HCT116 (cell line): ENCODE measurements around the gene GPC1. TPM values are rescaled to one million over a fixed set of nuclear protein-coding genes. Genes with fewer than 3 reads are reported as not detected.

Experiments used
- ATAC-seq: fragments of 200-7000 bp; cut with Tn5 transposase; 2 replicates; pipeline ENCODE4 v1.9.1; 2020; ENCODE audit warnings: mild to moderate bottlenecking, moderate library complexity
- BruUV-seq: library from RNA; stranded (reverse); fragments of 400-500 nt; replicated peaks from 2 replicates; lab custom pipeline; 2021; lab: Mats Ljungman, UMichigan
- CTCF ChIA-PET: fragments of 300-600 bp; sonication (Branson Sonifier 250); formaldehyde crosslinking; loops from one replicate; lab custom pipeline; 2021; ENCODE audit warnings: antibody characterized with exemption; lab: Charles Lee
- POLR2A ChIA-PET: fragments of 300-600, 350-600 bp; sonication (Branson Sonifier 250); formaldehyde crosslinking; loops from one replicate; lab custom pipeline; 2021; ENCODE audit warnings: antibody characterized with exemption; lab: Charles Lee
- RAD21 ChIA-PET, 2 experiments: fragments of 300-600 bp; sonication (Branson Sonifier 250); formaldehyde crosslinking; loops; one replicate each; lab custom pipeline; 2023; ENCODE audit warnings: low total read pairs in 2 of 2; ENCODE audit not compliant: uncharacterized antibody in 2 of 2, unreplicated experiment in 2 of 2, low non-redundant PET in 1 of 2; lab: Charles Lee
- DNase-seq: peaks from one replicate; pipeline ENCODE4 v3.0.0-alpha.2; 2010; ENCODE audit warnings: low read depth, low spot score
- H2AFZ ChIP-seq: fragments of 200-600 bp; shearing (Covaris generic), sonication (generic); 2 replicates; pipeline ENCODE4 v1.6.1; 2017; ENCODE audit warnings: low read depth, mixed run types, mixed read lengths, antibody characterized with exemption, low read length; ENCODE audit not compliant: poor library complexity, severe bottlenecking
- H3K27ac ChIP-seq: 2 replicates; pipeline ENCODE4 v1.5.1; 2012; ENCODE audit warnings: low read depth, low read length
- H3K27me3 ChIP-seq: fragments of 200-600 bp; sonication (generic); 2 replicates; pipeline ENCODE4 v1.6.1; 2016; ENCODE audit warnings: mixed run types, low read length, mixed read lengths; ENCODE audit not compliant: insufficient read depth
- H3K36me3 ChIP-seq, 2 experiments: fragments of 200-500 bp in 1 of 2; fragments of 200-600 bp in 1 of 2; sonication (Bioruptor generic) in 1 of 2; sonication (generic) in 1 of 2; 2 replicates each; pipeline versions ENCODE4 v1.5.1 to v1.6.1; 2014 to 2016; ENCODE audit warnings: low read length in 2 of 2, inconsistent platforms in 1 of 2, mixed read lengths in 1 of 2, mixed run types in 1 of 2; ENCODE audit not compliant: insufficient read depth in 2 of 2, control insufficient read depth in 1 of 2
- H3K4me1 ChIP-seq, 2 experiments: fragments of 200-600 bp in 1 of 2; sonication (generic) in 1 of 2; 2 replicates each; pipeline versions ENCODE4 v1.5.1 to v1.6.1; 2012 to 2017; ENCODE audit warnings: low read length in 2 of 2, inconsistent platforms in 1 of 2, mild to moderate bottlenecking in 1 of 2, mixed read lengths in 1 of 2, mixed run types in 1 of 2, moderate library complexity in 1 of 2; ENCODE audit not compliant: insufficient read depth in 2 of 2, control insufficient read depth in 1 of 2
- H3K4me2 ChIP-seq: fragments of 200-600 bp; sonication (generic); 2 replicates; pipeline ENCODE4 v1.6.1; 2017; ENCODE audit warnings: mixed run types, low read length, mixed read lengths
- H3K4me3 ChIP-seq, 2 experiments: fragments of 200-600 bp in 1 of 2; sonication (generic) in 1 of 2; replicated peaks in 1 of 2; 2 replicates each; pipeline ENCODE4 v1.5.1; 2011 to 2016; ENCODE audit warnings: low read length in 2 of 2, control low read depth in 1 of 2, low read depth in 1 of 2, mild to moderate bottlenecking in 1 of 2, mixed read lengths in 1 of 2, mixed run types in 1 of 2
- H3K79me2 ChIP-seq: fragments of 200-600 bp; sonication (generic); 2 replicates; pipeline ENCODE4 v1.6.1; 2017; ENCODE audit warnings: mild to moderate bottlenecking, mixed run types, low read length, moderate library complexity, mixed read lengths; ENCODE audit not compliant: insufficient read depth
- H3K9ac ChIP-seq: fragments of 200-600 bp; sonication (generic); 2 replicates; pipeline ENCODE4 v1.6.1; 2016; ENCODE audit warnings: low read length, mixed read lengths
- H3K9me2 ChIP-seq: fragments of 200-600 bp; sonication (generic), shearing (Covaris generic); 2 replicates; pipeline ENCODE4 v1.6.1; 2017; ENCODE audit warnings: mixed run types, mild to moderate bottlenecking, moderate library complexity; ENCODE audit not compliant: insufficient read depth
- H3K9me3 ChIP-seq, 2 experiments: fragments of 200-500 bp in 1 of 2; fragments of 200-600 bp in 1 of 2; sonication (Bioruptor generic) in 1 of 2; sonication (generic) in 1 of 2; 2 replicates each; pipeline ENCODE4 v1.6.1; 2014 to 2017; ENCODE audit warnings: low read length in 2 of 2, mixed read lengths in 2 of 2, inconsistent platforms in 1 of 2, low read depth in 1 of 2, mild to moderate bottlenecking in 1 of 2, mixed run types in 1 of 2, moderate library complexity in 1 of 2; ENCODE audit not compliant: control insufficient read depth in 1 of 2, insufficient read depth in 1 of 2
- H4K20me1 ChIP-seq: fragments of 200-600 bp; sonication (generic), shearing (Covaris generic); 2 replicates; pipeline ENCODE4 v1.6.1; 2017; ENCODE audit warnings: mixed run types, mild to moderate bottlenecking, moderate library complexity; ENCODE audit not compliant: insufficient read depth
- ATF3 ChIP-seq: IDR thresholded peaks from 2 replicates; pipeline ENCODE4 v1.6.1; 2012
- CBX3 ChIP-seq: IDR thresholded peaks from 2 replicates; pipeline ENCODE4 v1.6.1; 2012; ENCODE audit warnings: low read depth
- CTCF ChIP-seq, 3 experiments: fragments of 200-600 bp in 1 of 3; sonication (generic) in 1 of 3; IDR thresholded peaks in 2 of 3; conservative IDR thresholded peaks in 1 of 3; 2 replicates each; pipeline ENCODE4 v1.5.1; 2012 to 2017; ENCODE audit warnings: low read depth in 2 of 3, low read length in 2 of 3, antibody characterized with exemption in 1 of 3, borderline replicate concordance in 1 of 3, control low read depth in 1 of 3, mild to moderate bottlenecking in 1 of 3, mixed read lengths in 1 of 3, mixed run types in 1 of 3, moderate library complexity in 1 of 3; ENCODE audit not compliant: insufficient read depth in 1 of 3
- EGR1 ChIP-seq: IDR thresholded peaks from 2 replicates; pipeline ENCODE4 v1.6.1; 2012; ENCODE audit warnings: low read depth
- EZH2 ChIP-seq: fragments of 200-600 bp; sonication (generic); IDR thresholded peaks from 2 replicates; pipeline ENCODE4 v1.6.1; 2017; ENCODE audit warnings: antibody characterized with exemption, mixed run types
- EZH2phosphoT487 ChIP-seq: fragments of 200-600 bp; IDR thresholded peaks from 2 replicates; pipeline ENCODE4 v1.6.1; 2018; ENCODE audit warnings: antibody characterized with exemption, borderline replicate concordance
- FOSL1 ChIP-seq: IDR thresholded peaks from 2 replicates; pipeline ENCODE4 v1.6.1; 2012; ENCODE audit warnings: low read depth
- JUND ChIP-seq: IDR thresholded peaks from 2 replicates; pipeline ENCODE4 v1.6.1; 2012
- POLR2A ChIP-seq: IDR thresholded peaks from 2 replicates; pipeline ENCODE4 v1.7.0; 2011; ENCODE audit warnings: borderline replicate concordance; ENCODE audit not compliant: insufficient read depth, insufficient read length; ENCODE audit errors: extremely low read depth
- POLR2AphosphoS5 ChIP-seq: IDR thresholded peaks from 2 replicates; pipeline ENCODE4 v1.6.1; 2011; ENCODE audit warnings: mild to moderate bottlenecking, low read depth, low read length, moderate library complexity
- SP1 ChIP-seq: IDR thresholded peaks from 2 replicates; pipeline ENCODE4 v1.6.1; 2012; ENCODE audit warnings: low read depth
- SRF ChIP-seq: IDR thresholded peaks from 2 replicates; pipeline ENCODE4 v1.6.1; 2012; ENCODE audit warnings: low read depth
- ZFX ChIP-seq: fragments of 450-650 bp; IDR thresholded peaks from 2 replicates; pipeline ENCODE4 v1.6.1; 2017
- intact Hi-C: fragments of 100-400 bp; cut with micrococcal nuclease; formaldehyde crosslinking; loops from 2 replicates; pipeline ENCODE4 v1.10.0; 2022
- total RNA-seq: library from RNA; stranded (reverse); gene quantifications from one replicate; pipeline ENCODE4 v1.2.1, GENCODE V29; 2021; ENCODE audit not compliant: unreplicated experiment

GPC1 gene
- total RNA-seq, 1 experiment from 2014 or later = 79.1 TPM

DNA sequence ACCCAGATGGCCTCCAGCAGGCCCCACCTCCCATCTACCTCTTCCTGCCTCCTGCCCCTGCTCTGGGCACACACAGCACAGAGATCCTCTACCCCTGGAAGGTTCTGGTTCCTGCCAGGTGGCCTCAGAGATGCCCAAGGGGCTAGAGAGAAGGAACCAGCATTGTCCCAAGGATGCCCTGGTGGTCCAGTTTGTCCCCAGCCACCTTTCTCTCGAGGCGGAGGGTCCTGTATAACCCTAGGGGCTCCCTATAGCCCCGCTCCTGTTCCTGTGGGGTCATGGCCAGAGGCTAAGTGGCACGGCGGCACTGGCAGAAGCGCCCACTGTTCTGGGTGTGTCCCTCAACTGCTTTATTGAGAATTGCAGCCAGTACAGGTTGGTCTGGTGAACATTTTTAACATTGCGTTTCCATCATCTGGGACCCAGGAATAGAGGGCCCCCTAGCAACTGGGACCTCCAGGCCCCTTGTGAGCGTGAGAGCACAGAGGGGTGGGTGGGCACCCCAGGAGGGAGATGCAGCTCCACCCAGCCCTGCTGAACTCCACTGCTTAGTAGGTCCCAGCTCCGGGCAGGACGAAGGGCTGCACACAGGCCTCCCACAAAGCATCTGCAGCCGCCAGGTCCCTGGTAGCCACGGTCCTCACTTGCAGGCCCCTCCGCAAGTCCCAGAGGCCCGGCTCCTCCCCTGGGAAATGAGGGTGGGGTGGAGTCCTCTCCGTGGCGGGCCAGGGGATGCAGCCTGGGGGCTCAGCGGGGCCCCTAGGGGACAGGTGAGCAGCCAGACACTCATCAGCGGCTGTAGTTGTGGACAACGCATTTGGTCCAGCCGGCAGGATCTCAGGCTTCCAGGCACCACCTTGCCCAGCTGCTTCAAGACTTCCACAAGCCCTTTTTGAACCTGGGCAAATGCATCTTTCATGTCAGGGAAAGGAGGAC lies 33.1 kb downstream of the GPC1 start:
- no peaks in the 10 kb centered on the region for H4K20me1 ChIP-seq
- no TSS peak for BruUV-seq
- no peak overlapping the region for H3K4me2 ChIP-seq
- no peak overlapping the region for H2AFZ ChIP-seq
- CTCF ChIA-PET = no interaction called here
- no peaks in the 10 kb centered on the region for H3K9me2 ChIP-seq
- H3K27ac ChIP-seq = no peak overlapping the region
- no peaks in the 10 kb centered on the region for H3K4me1 ChIP-seq
- H3K36me3 ChIP-seq = peaks cover 0 to 11% of the 10 kb centered on the region in 2 experiments; a peak in 2 of 4 replicates
- H3K9ac ChIP-seq = no peak overlapping the region
- no peak for DNase-seq
- intact Hi-C loops = no loop called here
- RAD21 ChIA-PET = no interaction called here
- H3K79me2 ChIP-seq = no peaks in the 10 kb centered on the region
- no peaks in the 10 kb centered on the region for H3K9me3 ChIP-seq
- POLR2A ChIA-PET = no interaction called here
- H3K4me3 ChIP-seq = no peak overlapping the region
- ATAC-seq = peak; percentile 29
- no peaks in the 10 kb centered on the region for H3K27me3 ChIP-seq
- TF ChIP-seq POLR2AphosphoS5 (peak; percentile 27), JUND (no peak), CTCF (IDR thresholded peaks at IDR 0.05 in 2 of 3, conservative IDR thresholded peaks at IDR 0.05 in 1 of 3; ENCODE audit: borderline replicate concordance in 1 of 3, insufficient read depth in 1 of 3, low read depth in 2 of 3, low read length in 2 of 3) (no peak)

DNA sequence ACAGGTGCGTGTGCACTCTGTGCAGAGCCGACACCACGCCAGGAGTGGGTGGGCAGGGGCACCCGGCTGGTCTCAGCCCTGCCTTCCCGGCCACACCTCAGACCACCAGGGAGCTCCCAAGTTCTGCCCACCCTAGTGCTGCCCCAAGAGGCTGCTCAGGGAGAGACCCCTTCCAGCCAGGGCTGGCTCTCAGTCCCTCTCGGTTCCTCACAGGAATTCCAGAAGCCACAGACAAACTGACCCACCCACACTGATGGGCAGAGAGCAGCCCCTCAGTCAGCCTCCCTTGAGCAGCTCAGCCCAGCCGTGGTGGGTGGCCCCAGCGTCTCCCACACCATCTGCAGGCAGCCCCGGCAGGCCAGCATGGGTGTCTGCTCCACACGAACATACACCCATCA lies 33.8 kb downstream of the GPC1 start:
- no peak overlapping the region for H3K27ac ChIP-seq
- no TSS peak for BruUV-seq
- H3K9me3 ChIP-seq = no peaks in the 10 kb centered on the region
- no peak overlapping the region for H3K4me3 ChIP-seq
- no peak overlapping the region for H3K4me2 ChIP-seq
- H3K36me3 ChIP-seq = peaks cover 0 to 5% of the 10 kb centered on the region in 2 experiments; a peak in 2 of 4 replicates
- ChIA-PET CTCF (no interaction called here), POLR2A (no interaction called here), RAD21 (no interaction called here)
- intact Hi-C loops = no loop called here
- DNase-seq (no peak), ATAC-seq (peak; percentile 20)
- H2AFZ ChIP-seq = no peak overlapping the region
- no peaks in the 10 kb centered on the region for H3K4me1 ChIP-seq
- no peaks in the 10 kb centered on the region for H3K27me3 ChIP-seq
- H4K20me1 ChIP-seq = no peaks in the 10 kb centered on the region
- no peaks in the 10 kb centered on the region for H3K9me2 ChIP-seq
- no peaks in the 10 kb centered on the region for H3K79me2 ChIP-seq
- no peak overlapping the region for H3K9ac ChIP-seq
- TF ChIP-seq SP1 (no peak), EZH2 (no peak), EZH2phosphoT487 (no peak), SRF (no peak), POLR2A (no peak), ATF3 (no peak), JUND (no peak), CBX3 (no peak), CTCF (IDR thresholded peaks at IDR 0.05 in 2 of 3, conservative IDR thresholded peaks at IDR 0.05 in 1 of 3; ENCODE audit: borderline replicate concordance in 1 of 3, insufficient read depth in 1 of 3, low read depth in 2 of 3, low read length in 2 of 3) (no peak), ZFX (no peak), FOSL1 (no peak), EGR1 (no peak)
